KMS-11 (cell line): Measurements from ENCODE around the gene PFN1.

Experiments
- H2AFZ ChIP-seq: fragments of 200-600 bp; sonication (generic); 2 replicates; pipeline ENCODE4 v1.6.1; 2016; ENCODE audit warnings: antibody characterized with exemption, mixed run types, low read depth
- H3K27ac ChIP-seq: fragments of 200-600 bp; sonication (generic); 2 replicates; pipeline ENCODE4 v1.6.1; 2016; ENCODE audit warnings: mild to moderate bottlenecking, mixed run types
- H3K27me3 ChIP-seq: fragments of 200-600 bp; sonication (generic); 2 replicates; pipeline ENCODE4 v1.6.1; 2017; ENCODE audit warnings: mild to moderate bottlenecking, low read depth, mixed run types, moderate library complexity; ENCODE audit not compliant: insufficient read depth
- H3K36me3 ChIP-seq: fragments of 200-600 bp; sonication (generic); 2 replicates; pipeline ENCODE4 v1.6.1; 2017; ENCODE audit warnings: mild to moderate bottlenecking, mixed run types; ENCODE audit not compliant: insufficient read depth
- H3K4me1 ChIP-seq: fragments of 200-600 bp; sonication (generic); 2 replicates; pipeline ENCODE4 v1.6.1; 2016; ENCODE audit warnings: mild to moderate bottlenecking, low read depth, mixed run types; ENCODE audit not compliant: poor library complexity, severe bottlenecking
- H3K4me2 ChIP-seq: fragments of 200-600 bp; sonication (generic); 2 replicates; pipeline ENCODE4 v1.7.0; 2016; ENCODE audit warnings: mild to moderate bottlenecking, mixed run types
- H3K4me3 ChIP-seq: fragments of 200-600 bp; sonication (generic); IDR thresholded peaks from 2 replicates; pipeline ENCODE4 v1.6.1; 2017; ENCODE audit warnings: low read depth, low read length, mixed read lengths; ENCODE audit not compliant: insufficient read depth
- H3K79me2 ChIP-seq: fragments of 200-600 bp; sonication (generic); 2 replicates; pipeline ENCODE4 v1.6.1; 2016; ENCODE audit warnings: low read depth, mixed run types; ENCODE audit not compliant: insufficient read depth
- H3K9ac ChIP-seq: fragments of 200-600 bp; sonication (generic); 2 replicates; pipeline ENCODE4 v1.6.1; 2016; ENCODE audit warnings: mild to moderate bottlenecking, mixed run types
- H4K20me1 ChIP-seq: fragments of 200-600 bp; sonication (generic); 2 replicates; pipeline ENCODE4 v1.6.1; 2016; ENCODE audit warnings: mild to moderate bottlenecking, mixed run types; ENCODE audit not compliant: insufficient read depth
- TF ChIP-seq, protein P1 (sequence below): fragments of 200-600 bp; sonication (generic); conservative IDR thresholded peaks from 2 replicates; pipeline ENCODE4 v1.6.1; 2017; ENCODE audit warnings: low read depth, mild to moderate bottlenecking, antibody characterized with exemption, low read length, moderate library complexity, mixed read lengths

PFN1 gene

DNA sequence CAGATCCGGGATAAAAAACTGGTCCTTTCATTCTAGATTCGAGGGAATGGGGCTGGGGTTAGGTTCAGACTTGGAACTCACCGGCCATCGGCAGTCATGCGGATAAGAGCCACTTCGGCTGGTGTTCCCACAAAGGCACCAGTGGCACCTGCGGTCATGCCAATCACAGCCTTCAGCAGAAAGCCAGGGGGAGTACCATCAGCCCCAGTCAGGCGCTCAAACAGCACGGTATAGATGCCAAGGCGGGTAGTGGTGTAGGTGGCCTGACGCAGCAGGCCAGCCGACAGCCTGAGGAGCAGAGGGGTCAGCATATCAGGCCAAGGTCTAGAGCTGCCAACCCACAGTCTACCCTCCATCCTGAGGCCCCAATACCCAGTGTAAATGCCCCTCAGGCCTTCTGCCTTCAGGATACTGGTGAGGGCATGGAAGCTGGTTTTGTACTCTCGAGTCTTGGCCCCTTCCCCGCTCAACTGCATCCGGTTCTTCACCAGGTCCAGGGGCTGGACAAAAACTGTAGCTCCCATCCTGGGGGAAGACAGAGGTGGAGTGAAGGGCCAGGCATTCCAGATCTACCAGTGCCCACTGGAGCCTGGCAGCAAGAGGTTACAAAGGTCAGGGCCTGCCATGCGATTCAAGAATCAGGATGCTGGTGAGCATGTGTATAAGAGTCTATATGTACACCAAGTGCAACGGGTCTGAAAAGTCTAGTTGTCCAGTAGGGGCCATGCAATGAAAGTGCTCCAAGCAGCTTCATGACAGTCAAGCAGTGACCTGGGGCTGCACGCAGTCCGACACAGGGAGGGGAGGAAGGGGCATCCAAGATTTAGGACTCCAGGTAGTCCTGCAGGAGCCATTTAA is 9.4 kb downstream of the PFN1 start:
- no peaks in the 10 kb centered on the region for H3K36me3 ChIP-seq
- TF ChIP-seq, protein P1, sequence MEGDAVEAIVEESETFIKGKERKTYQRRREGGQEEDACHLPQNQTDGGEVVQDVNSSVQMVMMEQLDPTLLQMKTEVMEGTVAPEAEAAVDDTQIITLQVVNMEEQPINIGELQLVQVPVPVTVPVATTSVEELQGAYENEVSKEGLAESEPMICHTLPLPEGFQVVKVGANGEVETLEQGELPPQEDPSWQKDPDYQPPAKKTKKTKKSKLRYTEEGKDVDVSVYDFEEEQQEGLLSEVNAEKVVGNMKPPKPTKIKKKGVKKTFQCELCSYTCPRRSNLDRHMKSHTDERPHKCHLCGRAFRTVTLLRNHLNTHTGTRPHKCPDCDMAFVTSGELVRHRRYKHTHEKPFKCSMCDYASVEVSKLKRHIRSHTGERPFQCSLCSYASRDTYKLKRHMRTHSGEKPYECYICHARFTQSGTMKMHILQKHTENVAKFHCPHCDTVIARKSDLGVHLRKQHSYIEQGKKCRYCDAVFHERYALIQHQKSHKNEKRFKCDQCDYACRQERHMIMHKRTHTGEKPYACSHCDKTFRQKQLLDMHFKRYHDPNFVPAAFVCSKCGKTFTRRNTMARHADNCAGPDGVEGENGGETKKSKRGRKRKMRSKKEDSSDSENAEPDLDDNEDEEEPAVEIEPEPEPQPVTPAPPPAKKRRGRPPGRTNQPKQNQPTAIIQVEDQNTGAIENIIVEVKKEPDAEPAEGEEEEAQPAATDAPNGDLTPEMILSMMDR: no peak

DNA sequence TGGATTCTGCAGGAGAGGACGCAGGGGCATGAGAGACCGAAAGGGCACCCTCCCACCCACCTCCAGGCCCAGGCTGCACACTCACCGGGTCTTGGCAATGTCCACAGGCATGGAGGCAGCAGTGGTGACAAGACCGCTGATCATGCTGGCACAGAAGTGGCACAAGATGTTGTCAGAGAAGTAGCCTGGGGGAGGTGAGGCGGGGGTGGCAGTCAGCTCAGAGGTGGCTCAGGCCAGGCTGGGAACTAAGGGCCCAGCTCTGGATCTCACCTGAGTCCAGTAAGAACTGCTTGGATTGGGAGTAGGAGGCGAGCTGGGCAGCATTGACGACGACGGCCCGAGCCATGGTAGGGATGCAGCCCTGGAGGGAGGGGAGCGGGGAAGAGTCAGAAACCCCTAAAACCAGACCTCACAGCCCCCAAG is 10.2 kb downstream of the PFN1 start:
- no peaks in the 10 kb centered on the region for H4K20me1 ChIP-seq
- H2AFZ ChIP-seq: no peak overlapping the region
- H3K27me3 ChIP-seq: no peaks in the 10 kb centered on the region
- H3K9ac ChIP-seq: no peak overlapping the region
- H3K36me3 ChIP-seq: no peaks in the 10 kb centered on the region
- H3K4me2 ChIP-seq: no peak overlapping the region
- H3K27ac ChIP-seq: no peak overlapping the region
- TF ChIP-seq, protein P1: no peak
- H3K4me3 ChIP-seq: no peak overlapping the region
- H3K4me1 ChIP-seq: no peaks in the 10 kb centered on the region
- no peaks in the 10 kb centered on the region for H3K79me2 ChIP-seq

More for the DNA sequence above, 9.4 kb downstream of the PFN1 start:
- H3K4me1 ChIP-seq: no peaks in the 10 kb centered on the region
- no peak overlapping the region for H2AFZ ChIP-seq
- no peaks in the 10 kb centered on the region for H3K27me3 ChIP-seq
- H3K9ac ChIP-seq: peak overlapping the region; percentile 47; the same call in 1 of the 2 replicates
- peak overlapping the region; percentile 60; the same call in 1 of the 2 replicates for H3K27ac ChIP-seq
- H3K79me2 ChIP-seq: no peaks in the 10 kb centered on the region
- H3K4me3 ChIP-seq: no peak overlapping the region
- H4K20me1 ChIP-seq: no peaks in the 10 kb centered on the region
- no peak overlapping the region; the same call in 1 of the 2 replicates for H3K4me2 ChIP-seq

DNA sequence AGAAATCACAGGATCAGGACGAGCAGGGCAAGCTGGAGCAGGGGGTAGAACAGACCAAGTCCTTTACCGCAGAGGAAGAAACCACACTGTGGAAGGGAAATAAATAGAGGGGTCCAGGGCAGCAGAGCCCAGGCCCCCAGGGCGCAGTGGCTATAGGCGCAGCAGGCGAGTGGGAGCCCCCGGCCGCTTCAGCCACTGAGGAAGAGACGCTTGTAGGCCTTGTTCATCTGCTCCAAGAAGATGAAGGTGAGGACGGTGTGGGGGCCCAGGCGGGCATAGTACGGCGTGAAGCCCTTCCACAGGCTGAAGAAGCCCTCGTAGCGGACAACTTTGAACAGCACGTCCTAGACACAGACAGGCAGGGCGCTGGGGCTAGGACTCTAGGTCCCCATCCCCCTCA is 10.8 kb downstream of the PFN1 start:
- no peaks in the 10 kb centered on the region for H3K36me3 ChIP-seq

DNA sequence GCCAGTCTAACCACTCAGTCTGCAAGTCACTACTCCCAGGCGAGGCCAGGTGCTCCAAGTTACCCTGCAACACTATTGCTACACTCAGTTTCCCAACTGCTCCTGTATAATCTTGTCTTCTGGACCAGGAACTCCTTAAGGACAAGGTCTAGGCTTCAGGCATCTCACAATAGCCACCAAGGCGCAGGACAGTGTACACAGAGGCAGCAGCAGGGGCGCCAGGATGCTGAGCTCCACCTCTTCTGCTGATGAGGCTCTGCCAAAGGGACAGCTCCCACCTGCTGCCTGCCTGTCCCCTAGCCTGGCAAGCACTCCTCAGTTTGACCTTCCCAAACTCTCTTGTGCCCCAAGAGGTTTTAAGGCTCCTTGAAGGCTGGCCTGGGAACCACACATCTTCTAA is 11.9 kb downstream of the PFN1 start:
- no peaks in the 10 kb centered on the region for H4K20me1 ChIP-seq
- no peak overlapping the region for H3K4me2 ChIP-seq
- H3K9ac ChIP-seq: no peak overlapping the region
- no peak overlapping the region for H3K4me3 ChIP-seq
- no peaks in the 10 kb centered on the region for H3K79me2 ChIP-seq
- no peaks in the 10 kb centered on the region for H3K4me1 ChIP-seq
- no peaks in the 10 kb centered on the region for H3K36me3 ChIP-seq
- no peak overlapping the region for H3K27ac ChIP-seq
- no peak overlapping the region for H2AFZ ChIP-seq
- H3K27me3 ChIP-seq: no peaks in the 10 kb centered on the region
- TF ChIP-seq, protein P1: no peak

More for the DNA sequence above, 10.8 kb downstream of the PFN1 start:
- Histone ChIP-seq H3K79me2 (no peaks in the 10 kb centered on the region), H2AFZ (no peak overlapping the region), H3K9ac (no peak overlapping the region), H3K27me3 (no peaks in the 10 kb centered on the region), H3K4me1 (no peaks in the 10 kb centered on the region), H4K20me1 (no peaks in the 10 kb centered on the region), H3K4me2 (no peak overlapping the region), H3K4me3 (no peak overlapping the region), H3K27ac (no peak overlapping the region)
- TF ChIP-seq, protein P1: no peak
